H9 (cell line): ENCODE data around the gene MN1. TPM values are rescaled to one million over a fixed set of nuclear protein-coding genes. Genes with fewer than 3 reads are reported as not detected.

Experiments used
- DNase-seq: peaks from one replicate; pipeline ENCODE4 v3.0.0-alpha.2; 2017
- H2AFZ ChIP-seq: one replicate; pipeline ENCODE4 v1.6.1; 2013; ENCODE audit warnings: mild to moderate bottlenecking, low read length, control low read depth, moderate library complexity
- H2AK5ac ChIP-seq: 2 replicates; pipeline ENCODE4 v1.6.1; 2013; ENCODE audit warnings: low read length, control low read depth, mixed read lengths; ENCODE audit not compliant: insufficient read length
- H2BK120ac ChIP-seq: one replicate; pipeline ENCODE4 v1.6.1; 2013; ENCODE audit warnings: low read depth, mild to moderate bottlenecking, low read length, control low read depth, inconsistent platforms; ENCODE audit not compliant: poor library complexity, severe bottlenecking
- H2BK12ac ChIP-seq: 2 replicates; pipeline ENCODE4 v1.6.1; 2013; ENCODE audit warnings: low read length, control low read depth, mixed read lengths, low read depth; ENCODE audit not compliant: insufficient read length
- H2BK15ac ChIP-seq: 2 replicates; pipeline ENCODE4 v1.6.1; 2013; ENCODE audit warnings: low read depth, low read length, control low read depth
- H2BK20ac ChIP-seq: one replicate; pipeline ENCODE4 v1.6.1; 2013; ENCODE audit warnings: low read depth, mild to moderate bottlenecking, low read length, control low read depth, inconsistent platforms; ENCODE audit not compliant: poor library complexity, severe bottlenecking
- H2BK5ac ChIP-seq: 2 replicates; pipeline ENCODE4 v1.6.1; 2013; ENCODE audit warnings: low read length, control low read depth, mixed read lengths; ENCODE audit not compliant: insufficient read length
- H3K14ac ChIP-seq: 2 replicates; pipeline ENCODE4 v1.6.1; 2013; ENCODE audit warnings: low read length, control low read depth; ENCODE audit not compliant: insufficient read depth
- H3K18ac ChIP-seq: 2 replicates; pipeline ENCODE4 v1.6.1; 2013; ENCODE audit warnings: low read depth, mild to moderate bottlenecking, mixed read lengths, low read length, control low read depth; ENCODE audit not compliant: insufficient read length
- H3K23ac ChIP-seq: 2 replicates; pipeline ENCODE4 v1.6.1; 2013; ENCODE audit warnings: low read length, control low read depth, mixed read lengths, low read depth; ENCODE audit not compliant: insufficient read length
- H3K23me2 ChIP-seq: 2 replicates; pipeline ENCODE4 v1.6.1; 2013; ENCODE audit warnings: low read depth, mild to moderate bottlenecking, mixed read lengths, low read length, control low read depth; ENCODE audit not compliant: insufficient read length, poor library complexity, severe bottlenecking
- H3K27ac ChIP-seq: 2 replicates; pipeline ENCODE4 v1.5.1; 2013; ENCODE audit warnings: low read length, control low read depth, mixed read lengths, low read depth; ENCODE audit not compliant: insufficient read length
- H3K27me3 ChIP-seq: 2 replicates; pipeline ENCODE4 v1.6.1; 2013; ENCODE audit warnings: low read length, control low read depth, inconsistent platforms; ENCODE audit not compliant: insufficient read depth
- H3K4ac ChIP-seq: 2 replicates; pipeline ENCODE4 v1.6.1; 2013; ENCODE audit warnings: low read depth, mild to moderate bottlenecking, control low read depth, inconsistent platforms, low read length, moderate library complexity
- H3K4me1 ChIP-seq: 2 replicates; pipeline ENCODE4 v1.6.1; 2013; ENCODE audit warnings: low read length, control low read depth, inconsistent platforms; ENCODE audit not compliant: insufficient read depth
- H3K4me2 ChIP-seq: 2 replicates; pipeline ENCODE4 v1.6.1; 2013; ENCODE audit warnings: low read length, control low read depth, mixed read lengths; ENCODE audit not compliant: insufficient read length, insufficient read depth
- H3K56ac ChIP-seq: 2 replicates; pipeline ENCODE4 v1.6.1; 2013; ENCODE audit warnings: low read depth, mild to moderate bottlenecking, mixed read lengths, low read length, control low read depth; ENCODE audit not compliant: insufficient read length
- H3K79me1 ChIP-seq: 2 replicates; pipeline ENCODE4 v1.6.1; 2013; ENCODE audit warnings: low read depth, mild to moderate bottlenecking, moderate library complexity, low read length, control low read depth, inconsistent platforms; ENCODE audit not compliant: insufficient read depth, poor library complexity, severe bottlenecking
- H3K79me2 ChIP-seq: 2 replicates; pipeline ENCODE4 v1.6.1; 2013; ENCODE audit warnings: low read length, control low read depth, inconsistent platforms; ENCODE audit not compliant: insufficient read depth
- H3K9ac ChIP-seq: 2 replicates; pipeline ENCODE4 v1.6.1; 2013; ENCODE audit warnings: low read length, control low read depth, mixed read lengths; ENCODE audit not compliant: insufficient read length; ENCODE audit errors: extremely low read depth
- H3K9me3 ChIP-seq: one replicate; pipeline ENCODE4 v1.6.1; 2013; ENCODE audit warnings: low read depth, low read length, inconsistent platforms; ENCODE audit not compliant: control insufficient read depth
- H3T11ph ChIP-seq: one replicate; pipeline ENCODE4 v1.6.1; 2013; ENCODE audit warnings: mild to moderate bottlenecking, low read length, control low read depth, inconsistent platforms
- H4K20me1 ChIP-seq: one replicate; pipeline ENCODE4 v1.6.1; 2013; ENCODE audit not compliant: control insufficient read depth, insufficient read length, insufficient read depth
- H4K5ac ChIP-seq: 2 replicates; pipeline ENCODE4 v1.6.1; 2013; ENCODE audit warnings: low read depth, mild to moderate bottlenecking, mixed read lengths, low read length, control low read depth; ENCODE audit not compliant: insufficient read length
- H4K8ac ChIP-seq: replicated peaks from 2 replicates; pipeline ENCODE4 v1.6.1; 2013; ENCODE audit warnings: low read length, control low read depth, mixed read lengths, low read depth; ENCODE audit not compliant: insufficient read length
- H4K91ac ChIP-seq: 2 replicates; pipeline ENCODE4 v1.6.1; 2013; ENCODE audit warnings: low read depth, mild to moderate bottlenecking, moderate library complexity, mixed read lengths, low read length, control low read depth; ENCODE audit not compliant: insufficient read length
- H3K27ac Mint-ChIP-seq, 3 experiments: 2 replicates in 2 of 3; 3 replicates in 1 of 3; pipeline ENCODE4 v1.8.0; 2020 to 2021; ENCODE audit warnings: mixed read lengths in 3 of 3, mild to moderate bottlenecking in 1 of 3, moderate library complexity in 1 of 3
- H3K27me3 Mint-ChIP-seq: 2 replicates; pipeline ENCODE4 v1.8.0; 2021; ENCODE audit warnings: low read depth, mild to moderate bottlenecking, moderate library complexity, mixed read lengths
- H3K36me3 Mint-ChIP-seq, 3 experiments: 2 replicates in 2 of 3; 3 replicates in 1 of 3; pipeline ENCODE4 v1.8.0; 2020 to 2021; ENCODE audit warnings: low read depth in 3 of 3, mixed read lengths in 3 of 3; ENCODE audit not compliant: insufficient read depth in 1 of 3
- H3K4me1 Mint-ChIP-seq, 2 experiments: 2 replicates each; pipeline ENCODE4 v1.8.0; 2020; ENCODE audit warnings: mixed read lengths in 2 of 2
- H3K4me3 Mint-ChIP-seq, 2 experiments: 2 replicates in 1 of 2; 3 replicates in 1 of 2; pipeline ENCODE4 v1.8.0; 2020 to 2021; ENCODE audit warnings: mild to moderate bottlenecking in 2 of 2, mixed read lengths in 2 of 2, moderate library complexity in 1 of 2
- H3K9me3 Mint-ChIP-seq, 2 experiments: 2 replicates in 1 of 2; 3 replicates in 1 of 2; pipeline ENCODE4 v1.8.0; 2020; ENCODE audit warnings: mild to moderate bottlenecking in 2 of 2, mixed read lengths in 2 of 2, moderate library complexity in 1 of 2
- WGBS: extraction: QIAGEN DNeasy Blood & Tissue Kit; methylation state at CpG from one replicate; pipeline ENCODE4 v1.1.7; 2013; ENCODE audit warnings: missing lambda C conversion rate, low lambda C conversion rate, mixed read lengths; ENCODE audit not compliant: insufficient read length; ENCODE audit errors: extremely low coverage; 5-methylcytosine and 5-hydroxymethylcytosine counted together
- total RNA-seq: library from RNA; stranded (reverse); gene quantifications from 2 replicates; pipeline ENCODE4 v1.2.1, GENCODE V29; 2021
- TF ChIP-seq, protein P1 (sequence below): fragments of 200-600 bp; sonication (generic); conservative IDR thresholded peaks from 3 replicates; pipeline ENCODE4 v1.8.0; 2021; ENCODE audit warnings: antibody characterized with exemption, mild to moderate bottlenecking

Gene MN1
- total RNA-seq, 1 experiment from 2014 or later: 2.8 TPM

- Histone ChIP-seq H3K27me3 (no peaks in the 10 kb centered on the region), H2BK12ac (no peak overlapping the region), H2AK5ac (no peak overlapping the region), H4K20me1 (no peaks in the 10 kb centered on the region), H3K9ac (no peak overlapping the region), H3K4me1 (peaks cover 9% of the 10 kb centered on the region; the same call in 1 of the 2 replicates), H4K5ac (no peak overlapping the region), H3K56ac (no peak overlapping the region), H3K9me3 (no peaks in the 10 kb centered on the region), H3K27ac (no peak overlapping the region), H4K91ac (no peak overlapping the region), H3K79me1 (no peaks in the 10 kb centered on the region), H3K79me2 (peaks cover 14% of the 10 kb centered on the region; the same call in 1 of the 2 replicates), H3K14ac (no peak overlapping the region), H3K18ac (no peak overlapping the region), H2BK120ac (no peak overlapping the region), H3K23ac (no peak overlapping the region), H2AFZ (no peak overlapping the region), H3K4me2 (no peak overlapping the region), H3K23me2 (no peaks in the 10 kb centered on the region), H3T11ph (no peak overlapping the region), H3K4ac (no peak overlapping the region), H2BK5ac (no peak overlapping the region), H2BK20ac (no peak overlapping the region), H4K8ac (no peak overlapping the region), H2BK15ac (no peak overlapping the region)
- H3K4me3 Mint-ChIP-seq: no peak overlapping the region
- TF ChIP-seq, protein P1, sequence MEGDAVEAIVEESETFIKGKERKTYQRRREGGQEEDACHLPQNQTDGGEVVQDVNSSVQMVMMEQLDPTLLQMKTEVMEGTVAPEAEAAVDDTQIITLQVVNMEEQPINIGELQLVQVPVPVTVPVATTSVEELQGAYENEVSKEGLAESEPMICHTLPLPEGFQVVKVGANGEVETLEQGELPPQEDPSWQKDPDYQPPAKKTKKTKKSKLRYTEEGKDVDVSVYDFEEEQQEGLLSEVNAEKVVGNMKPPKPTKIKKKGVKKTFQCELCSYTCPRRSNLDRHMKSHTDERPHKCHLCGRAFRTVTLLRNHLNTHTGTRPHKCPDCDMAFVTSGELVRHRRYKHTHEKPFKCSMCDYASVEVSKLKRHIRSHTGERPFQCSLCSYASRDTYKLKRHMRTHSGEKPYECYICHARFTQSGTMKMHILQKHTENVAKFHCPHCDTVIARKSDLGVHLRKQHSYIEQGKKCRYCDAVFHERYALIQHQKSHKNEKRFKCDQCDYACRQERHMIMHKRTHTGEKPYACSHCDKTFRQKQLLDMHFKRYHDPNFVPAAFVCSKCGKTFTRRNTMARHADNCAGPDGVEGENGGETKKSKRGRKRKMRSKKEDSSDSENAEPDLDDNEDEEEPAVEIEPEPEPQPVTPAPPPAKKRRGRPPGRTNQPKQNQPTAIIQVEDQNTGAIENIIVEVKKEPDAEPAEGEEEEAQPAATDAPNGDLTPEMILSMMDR: no peak
- H3K4me1 Mint-ChIP-seq: peaks cover 43 to 54% of the 10 kb centered on the region in 2 experiments
- peaks cover 10 to 12% (median 11%) of the 10 kb centered on the region in 3 experiments; a peak in 6 of 7 replicates for H3K36me3 Mint-ChIP-seq
- H3K9me3 Mint-ChIP-seq: no peaks in the 10 kb centered on the region
- no peak overlapping the region for H3K27ac Mint-ChIP-seq
- WGBS: no CpG with 5 or more reads among the region's 1 CpG
- H3K27me3 Mint-ChIP-seq: no peaks in the 10 kb centered on the region
- no peak for DNase-seq
Observed at GRCh38 chr22:27716074-27716473, 85.5 kb downstream of the MN1 start.
